Natural killer cell (primary cell): ENCODE measurements around the gene PLAU. TPM values are rescaled to one million over a fixed set of nuclear protein-coding genes. Genes with fewer than 3 reads are reported as not detected.
"Not testable (repeated sequence)": the region's sequence is repeated elsewhere in the genome, so short reads cannot be mapped to it uniquely, and the experiment has no call there.

ENCODE experiments used
- ATAC-seq, 3 donors: fragments of 150-1000 bp in 2 of 3; fragments of 200-7000 bp in 1 of 3; cut with Tn5 transposase; 1 replicate in 1 of 3; 2 replicates in 2 of 3; pipeline ENCODE4 v1.10.0; 2021; ENCODE audit warnings: mild to moderate bottlenecking in 2 of 3, moderate library complexity in 2 of 3
- DNase-seq, 2 donors: peaks; one replicate each; pipeline versions ENCODE4 v3.0.0 to v3.0.0-alpha.2; 2013 to 2021; ENCODE audit warnings: mixed read lengths in 1 of 2
- H3K27ac ChIP-seq: one replicate; pipeline ENCODE4 v1.5.1; 2013; ENCODE audit warnings: mild to moderate bottlenecking, low read length
- H3K27me3 ChIP-seq: one replicate; pipeline ENCODE4 v1.6.1; 2013; ENCODE audit warnings: low read length; ENCODE audit not compliant: control insufficient read depth, insufficient read depth
- H3K36me3 ChIP-seq: one replicate; pipeline ENCODE4 v1.6.1; 2013; ENCODE audit warnings: low read length; ENCODE audit not compliant: control insufficient read depth, insufficient read depth
- H3K4me1 ChIP-seq: one replicate; pipeline ENCODE4 v1.6.1; 2013; ENCODE audit warnings: low read length; ENCODE audit not compliant: control insufficient read depth, insufficient read depth
- H3K4me3 ChIP-seq: one replicate; pipeline ENCODE4 v1.5.1; 2013; ENCODE audit warnings: low read length
- H3K9me3 ChIP-seq: one replicate; pipeline ENCODE4 v1.6.1; 2013; ENCODE audit warnings: low read length; ENCODE audit not compliant: control insufficient read depth, insufficient read depth
- H3K27ac Mint-ChIP-seq, 2 donors: one replicate each; pipeline ENCODE4 v1.8.0; 2022; ENCODE audit warnings: mild to moderate bottlenecking in 2 of 2, mixed read lengths in 2 of 2, moderate library complexity in 1 of 2
- H3K27me3 Mint-ChIP-seq, 2 donors: one replicate each; pipeline ENCODE4 v1.8.0; 2022; ENCODE audit warnings: low read depth in 2 of 2, mixed read lengths in 2 of 2
- H3K36me3 Mint-ChIP-seq: one replicate; pipeline ENCODE4 v1.8.0; 2022; ENCODE audit warnings: mixed read lengths
- H3K4me1 Mint-ChIP-seq, 2 donors: one replicate each; pipeline ENCODE4 v1.8.0; 2022; ENCODE audit warnings: mixed read lengths in 2 of 2
- H3K4me3 Mint-ChIP-seq: one replicate; pipeline ENCODE4 v1.8.0; 2022; ENCODE audit warnings: mild to moderate bottlenecking, moderate library complexity, mixed read lengths
- H3K9me3 Mint-ChIP-seq, 2 donors: one replicate each; pipeline ENCODE4 v1.8.0; 2022; ENCODE audit warnings: mixed read lengths in 2 of 2
- WGBS: methylation state at CpG from one replicate; pipeline ENCODE4 v1.1.7; 2013; ENCODE audit warnings: missing lambda C conversion rate; ENCODE audit not compliant: insufficient coverage; 5-methylcytosine and 5-hydroxymethylcytosine counted together
- intact Hi-C: fragments of 100-400 bp; cut with micrococcal nuclease; formaldehyde crosslinking; loops from one replicate; pipeline ENCODE4 v1.14.2; 2022
- total RNA-seq, 4 donors: library from RNA; stranded (reverse); fragments of 120-200 nt in 1 of 4; gene quantifications; one replicate each; pipeline versions ENCODE4 v1.2.3 to v1.2.4, GENCODE V29; 2013 to 2022
- TF ChIP-seq, protein P1 (sequence below): fragments of 200-600 bp; IDR thresholded peaks from one replicate; pipeline ENCODE4 v1.8.0; 2022; ENCODE audit warnings: antibody characterized with exemption

Gene PLAU
- total RNA-seq, 3 donors from 2014 or later (not counting 1 experiment from before 2014, with no cell fraction given) = 0.12 to 1.6 (median 0.32) TPM

- H3K27me3 ChIP-seq = peaks cover 8% of the 10 kb centered on the region
- Mint-ChIP-seq H3K4me1 (peaks cover 3 to 9% of the 10 kb centered on the region in 2 donors), H3K4me3 (no peak overlapping the region), H3K9me3 (no peaks in the 10 kb centered on the region), H3K27ac (no peak overlapping the region), H3K27me3 (peaks cover under 1 to 13% of the 10 kb centered on the region in 2 donors), H3K36me3 (no peaks in the 10 kb centered on the region)
- H3K4me3 ChIP-seq = no peak overlapping the region
- DNase-seq = no peak
- 72% methylated on average over 5 of the region's 5 CpGs for WGBS
- H3K4me1 ChIP-seq = peaks cover 20% of the 10 kb centered on the region
- no peaks in the 10 kb centered on the region for H3K36me3 ChIP-seq
- peak in 2 of 3 donors; percentile 36 to 60 for ATAC-seq
- TF ChIP-seq, protein P1, sequence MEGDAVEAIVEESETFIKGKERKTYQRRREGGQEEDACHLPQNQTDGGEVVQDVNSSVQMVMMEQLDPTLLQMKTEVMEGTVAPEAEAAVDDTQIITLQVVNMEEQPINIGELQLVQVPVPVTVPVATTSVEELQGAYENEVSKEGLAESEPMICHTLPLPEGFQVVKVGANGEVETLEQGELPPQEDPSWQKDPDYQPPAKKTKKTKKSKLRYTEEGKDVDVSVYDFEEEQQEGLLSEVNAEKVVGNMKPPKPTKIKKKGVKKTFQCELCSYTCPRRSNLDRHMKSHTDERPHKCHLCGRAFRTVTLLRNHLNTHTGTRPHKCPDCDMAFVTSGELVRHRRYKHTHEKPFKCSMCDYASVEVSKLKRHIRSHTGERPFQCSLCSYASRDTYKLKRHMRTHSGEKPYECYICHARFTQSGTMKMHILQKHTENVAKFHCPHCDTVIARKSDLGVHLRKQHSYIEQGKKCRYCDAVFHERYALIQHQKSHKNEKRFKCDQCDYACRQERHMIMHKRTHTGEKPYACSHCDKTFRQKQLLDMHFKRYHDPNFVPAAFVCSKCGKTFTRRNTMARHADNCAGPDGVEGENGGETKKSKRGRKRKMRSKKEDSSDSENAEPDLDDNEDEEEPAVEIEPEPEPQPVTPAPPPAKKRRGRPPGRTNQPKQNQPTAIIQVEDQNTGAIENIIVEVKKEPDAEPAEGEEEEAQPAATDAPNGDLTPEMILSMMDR = no peak
- no peak overlapping the region for H3K27ac ChIP-seq
- peaks cover 11% of the 10 kb centered on the region for H3K9me3 ChIP-seq
- intact Hi-C loops = no loop called here
Measured at GRCh38 chr10:73916761-73917470, 6.0 kb downstream of the PLAU start.

DNA sequence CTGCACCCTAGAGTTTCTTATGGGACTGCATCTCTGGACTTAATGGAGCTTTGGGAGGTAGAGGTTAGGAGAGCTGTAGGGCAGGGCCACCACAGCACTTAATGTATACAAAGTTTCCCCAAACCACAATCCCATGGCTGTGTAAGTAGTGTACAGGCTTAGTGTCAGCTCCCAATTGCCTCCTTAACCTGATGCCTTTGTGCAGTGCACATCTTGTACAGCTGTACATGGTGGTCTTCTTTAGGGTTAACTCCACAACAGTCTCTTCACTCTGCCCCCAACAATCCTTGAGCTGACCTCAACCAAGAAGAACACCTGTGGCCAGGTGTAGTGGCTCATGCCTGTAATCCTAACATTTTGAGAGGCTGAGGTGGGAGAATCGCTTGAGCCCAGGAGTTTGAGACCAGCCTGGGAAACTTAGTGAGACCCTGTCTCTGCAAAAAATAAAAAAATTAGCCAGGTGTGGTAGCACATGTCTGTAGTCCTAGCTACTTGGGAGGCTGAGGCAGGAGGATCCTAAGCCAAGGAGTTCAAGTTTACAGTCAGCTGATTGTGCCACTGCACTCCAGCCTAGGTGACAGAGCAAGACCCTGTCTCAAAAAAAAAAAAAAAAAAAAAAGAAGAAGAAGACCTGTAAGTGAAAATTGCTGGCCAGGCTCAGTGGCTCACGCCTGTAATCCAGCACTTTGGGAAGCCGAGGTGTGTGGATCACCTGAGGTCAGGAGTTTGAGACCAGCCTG is 6.8 kb downstream of the PLAU start:
- DNase-seq = no peak
- Histone ChIP-seq H3K4me3 (no peak overlapping the region), H3K27ac (no peak overlapping the region), H3K36me3 (no peaks in the 10 kb centered on the region), H3K4me1 (peaks cover 27% of the 10 kb centered on the region), H3K27me3 (peaks cover 2% of the 10 kb centered on the region), H3K9me3 (peaks cover 11% of the 10 kb centered on the region)
- H3K36me3 Mint-ChIP-seq = no peaks in the 10 kb centered on the region
- no peak overlapping the region for H3K4me3 Mint-ChIP-seq
- intact Hi-C loops = no loop called here
- no peaks in the 10 kb centered on the region for H3K9me3 Mint-ChIP-seq
- H3K4me1 Mint-ChIP-seq = peaks cover 8 to 17% of the 10 kb centered on the region in 2 donors
- TF ChIP-seq, protein P1 = no peak
- ATAC-seq = no peak
- WGBS = 94% methylated on average over 3 of the region's 3 CpGs
- H3K27ac Mint-ChIP-seq = no peak overlapping the region
- peaks cover 0 to 10% of the 10 kb centered on the region in 2 donors for H3K27me3 Mint-ChIP-seq

DNA sequence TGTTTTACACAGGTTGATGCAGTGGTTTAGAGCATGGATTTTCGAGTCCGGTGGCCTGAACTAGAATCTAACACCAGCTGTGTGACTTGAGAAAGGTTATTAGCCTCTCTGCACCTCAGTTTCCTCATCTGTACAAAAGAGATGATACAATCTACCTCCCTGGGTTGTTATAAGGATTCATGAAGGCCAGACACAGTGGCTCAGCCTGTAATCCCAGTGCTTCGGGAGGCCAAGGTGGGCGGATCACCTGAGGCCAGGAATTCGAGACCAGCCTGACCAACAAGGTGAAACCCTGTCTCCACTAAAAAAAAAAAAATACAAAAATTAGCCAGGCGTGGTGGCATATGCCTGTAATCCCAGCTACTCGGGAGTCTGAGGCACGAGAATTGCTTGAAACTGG is 8.5 kb downstream of the PLAU start:
- H3K27me3 ChIP-seq, H3K36me3 Mint-ChIP-seq, intact Hi-C loops, H3K27ac ChIP-seq, H3K36me3 ChIP-seq, H3K4me3 ChIP-seq, H3K9me3 Mint-ChIP-seq, H3K27ac Mint-ChIP-seq, DNase-seq, H3K4me3 Mint-ChIP-seq, ATAC-seq: not testable (repeated sequence)
- Histone ChIP-seq H3K9me3 (peaks cover 11% of the 10 kb centered on the region), H3K4me1 (peaks cover 30% of the 10 kb centered on the region)
- Mint-ChIP-seq H3K27me3 (peaks cover 10 to 12% of the 10 kb centered on the region in 2 donors), H3K4me1 (peaks cover 8 to 20% of the 10 kb centered on the region in 2 donors)
- 97% methylated on average over 8 of the region's 8 CpGs for WGBS

DNA sequence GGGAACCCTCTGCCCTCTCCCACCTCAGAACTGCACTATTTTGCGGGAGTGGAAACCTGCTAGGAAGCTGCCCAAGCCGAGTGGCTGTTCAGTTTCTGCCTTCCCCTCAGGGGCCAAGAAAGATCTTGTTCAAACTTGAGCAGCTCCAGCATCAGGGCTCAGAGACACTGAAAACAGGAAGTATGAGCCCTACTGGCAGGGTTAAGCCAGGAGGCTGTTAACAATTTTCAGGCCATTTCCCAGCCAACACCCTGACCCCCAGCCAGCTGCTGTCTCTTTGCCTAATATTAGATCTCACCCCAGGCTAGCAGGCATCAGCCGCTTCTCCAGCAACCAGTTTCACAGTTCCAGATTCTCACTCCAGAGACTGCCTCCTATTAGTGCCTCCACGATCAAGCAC is 9.2 kb downstream of the PLAU start:
- Histone ChIP-seq H3K27me3 (peaks cover 10% of the 10 kb centered on the region), H3K9me3 (peaks cover 11% of the 10 kb centered on the region), H3K36me3 (no peaks in the 10 kb centered on the region), H3K4me3 (no peak overlapping the region), H3K27ac (no peak overlapping the region), H3K4me1 (peaks cover 30% of the 10 kb centered on the region)
- H3K27me3 Mint-ChIP-seq = peaks cover 11 to 18% of the 10 kb centered on the region in 2 donors
- H3K27ac Mint-ChIP-seq = no peak overlapping the region
- no peaks in the 10 kb centered on the region for H3K36me3 Mint-ChIP-seq
- WGBS = 54% methylated on average over 3 of the region's 4 CpGs
- DNase-seq = peak in 1 of 2 donors; percentile 43
- ATAC-seq = no peak
- H3K9me3 Mint-ChIP-seq = no peaks in the 10 kb centered on the region
- TF ChIP-seq, protein P1 = no peak
- H3K4me3 Mint-ChIP-seq = no peak overlapping the region
- peaks cover 8 to 20% of the 10 kb centered on the region in 2 donors for H3K4me1 Mint-ChIP-seq
- intact Hi-C loops = no loop called here
